ENCODE data around the gene DNASE1. TPM values are rescaled to one million over a fixed set of nuclear protein-coding genes. Genes with fewer than 3 reads are reported as not detected.

The DNASE1 gene
- total RNA-seq, 2 donors from 2014 or later = 19.1 to 25.5 TPM

DNA sequence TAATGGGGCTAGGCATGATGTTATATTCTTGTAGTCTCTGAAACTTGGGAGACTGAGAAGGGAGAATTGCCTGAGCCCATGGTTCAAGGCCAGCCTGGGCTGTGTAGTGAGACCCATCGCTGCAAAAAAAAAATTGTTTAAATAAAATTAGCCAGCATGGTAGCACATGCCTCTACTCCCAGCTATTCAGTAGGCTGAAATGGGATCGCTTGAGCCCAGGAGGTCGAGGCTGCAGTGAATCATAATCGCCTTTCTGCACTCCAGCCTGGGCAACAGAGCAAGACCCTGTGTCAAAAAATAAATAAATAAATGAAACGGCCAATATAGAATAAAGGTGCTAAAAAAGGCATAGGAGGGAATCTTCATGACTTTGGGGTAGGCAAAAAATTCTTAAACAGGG is 29.2 kb upstream of the DNASE1 start:
- no peaks in the 10 kb centered on the region for H3K27me3 Mint-ChIP-seq
- no peaks in the 10 kb centered on the region for H3K36me3 Mint-ChIP-seq
- DNase-seq (ENCODE audit: low spot score) = no peak
- peaks cover 22 to 42% of the 10 kb centered on the region in 2 donors for H3K4me1 Mint-ChIP-seq (ENCODE audit: low read depth in 2 of 2)
- ATAC-seq = no peak
- no peaks in the 10 kb centered on the region for H3K9me3 Mint-ChIP-seq
- peak overlapping the region; percentile 81 for H3K27ac Mint-ChIP-seq
- peak overlapping the region; percentile 59 for H3K4me3 Mint-ChIP-seq

GRCh38 chr16:3625911-3626732 is 28.4 kb upstream of the DNASE1 start:
- Mint-ChIP-seq H3K4me3 (peak overlapping the region; percentile 59), H3K27ac (peak overlapping the region; percentile 81), H3K9me3 (no peaks in the 10 kb centered on the region), H3K4me1 (ENCODE audit: low read depth in 2 of 2) (peaks cover 22 to 41% of the 10 kb centered on the region in 2 donors), H3K36me3 (no peaks in the 10 kb centered on the region), H3K27me3 (no peaks in the 10 kb centered on the region)
- DNase-seq (ENCODE audit: low spot score) = no peak
- ATAC-seq = peak; percentile 85 to 94

GRCh38 chr16:3637371-3637923 is 17.0 kb upstream of the DNASE1 start:
- H3K9me3 Mint-ChIP-seq = no peaks in the 10 kb centered on the region
- H3K4me3 Mint-ChIP-seq = no peak overlapping the region
- peaks cover 12 to 30% of the 10 kb centered on the region in 2 donors for H3K4me1 Mint-ChIP-seq (ENCODE audit: low read depth in 2 of 2)
- ATAC-seq = peak in 1 of 2 donors; percentile 61
- no peak for DNase-seq (ENCODE audit: low spot score)
- peak overlapping the region; percentile 52 to 85 for H3K27ac Mint-ChIP-seq
- no peaks in the 10 kb centered on the region for H3K27me3 Mint-ChIP-seq
- no peaks in the 10 kb centered on the region for H3K36me3 Mint-ChIP-seq

DNA sequence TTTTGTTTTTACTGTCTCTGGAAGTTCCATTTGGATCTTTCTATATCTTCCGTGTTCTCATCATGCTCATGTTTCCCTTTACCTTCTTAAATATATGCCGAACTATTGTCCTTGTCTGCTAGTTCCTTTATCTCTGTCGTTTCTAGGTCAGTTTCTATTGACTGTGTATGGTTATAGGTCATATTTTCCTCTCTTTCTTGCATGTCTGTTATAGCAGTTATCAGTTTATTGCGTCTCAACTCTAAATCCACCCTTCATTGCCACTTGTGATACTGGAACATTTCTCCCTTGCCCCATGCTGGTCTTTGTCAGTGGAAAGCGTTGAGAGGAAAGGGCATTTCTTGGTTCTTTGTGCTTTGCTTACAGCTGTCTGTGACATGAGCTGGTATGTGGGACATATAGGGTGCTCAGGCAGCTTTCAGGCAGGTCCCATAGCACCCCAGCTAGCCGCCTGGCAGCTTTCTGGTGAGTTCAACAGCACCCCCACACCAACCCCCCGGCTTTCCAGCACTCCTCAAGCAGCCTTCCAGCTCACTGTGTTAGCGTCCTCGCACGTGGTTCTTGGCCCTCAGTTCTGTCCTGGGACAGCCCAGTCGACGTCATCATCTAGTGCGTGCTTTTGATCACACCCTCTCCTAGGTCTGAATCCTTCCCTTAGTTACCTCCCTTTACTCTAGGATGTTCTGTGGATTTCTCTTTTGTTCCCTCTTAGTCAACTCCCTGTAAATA is 15.4 kb upstream of the DNASE1 start:
- Mint-ChIP-seq H3K27ac (no peak overlapping the region), H3K4me1 (ENCODE audit: low read depth in 2 of 2) (peaks cover 12 to 26% of the 10 kb centered on the region in 2 donors), H3K36me3 (no peaks in the 10 kb centered on the region), H3K4me3 (no peak overlapping the region), H3K27me3 (no peaks in the 10 kb centered on the region), H3K9me3 (no peaks in the 10 kb centered on the region)
- ATAC-seq = no peak
- no peak for DNase-seq (ENCODE audit: low spot score)

DNA sequence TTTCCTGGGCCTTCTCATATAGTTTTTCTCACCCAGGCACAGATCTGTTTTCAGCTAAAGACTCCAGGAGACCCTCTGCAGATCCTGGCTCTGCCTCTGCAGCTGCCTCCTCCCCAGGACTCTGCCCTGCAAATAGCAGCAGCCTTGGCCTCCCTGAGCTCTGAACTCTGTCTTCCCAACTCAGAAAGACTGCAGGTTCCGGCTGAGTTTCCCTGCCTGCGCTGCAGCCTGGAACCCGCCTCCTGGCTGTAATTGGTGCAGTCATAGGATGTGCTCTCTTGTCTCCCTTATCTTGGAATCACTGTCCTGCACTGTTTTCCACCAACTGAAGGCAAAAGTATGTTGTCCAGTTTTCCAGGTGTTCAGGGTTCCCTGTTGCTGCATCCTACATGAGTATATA is 14.3 kb upstream of the DNASE1 start:
- ATAC-seq (no peak), DNase-seq (ENCODE audit: low spot score) (no peak)
- Mint-ChIP-seq H3K4me3 (no peak overlapping the region), H3K27me3 (no peaks in the 10 kb centered on the region), H3K4me1 (ENCODE audit: low read depth in 2 of 2) (peaks cover 12 to 26% of the 10 kb centered on the region in 2 donors), H3K9me3 (no peaks in the 10 kb centered on the region), H3K36me3 (no peaks in the 10 kb centered on the region), H3K27ac (peak overlapping the region in 1 of 2 donors; percentile 22)

- peak in 1 of 2 donors; percentile 21 for ATAC-seq
- Mint-ChIP-seq H3K4me1 (ENCODE audit: low read depth in 2 of 2) (peaks cover 12 to 25% of the 10 kb centered on the region in 2 donors), H3K9me3 (no peaks in the 10 kb centered on the region), H3K27ac (peak overlapping the region in 1 of 2 donors; percentile 22), H3K4me3 (no peak overlapping the region), H3K27me3 (no peaks in the 10 kb centered on the region), H3K36me3 (no peaks in the 10 kb centered on the region)
- no peak for DNase-seq (ENCODE audit: low spot score)
Measured at GRCh38 chr16:3640632-3641501, 13.6 kb upstream of the DNASE1 start.

- no peak overlapping the region for H3K27ac Mint-ChIP-seq
Measured at GRCh38 chr16:3641801-3642396, 12.6 kb upstream of the DNASE1 start.

GRCh38 chr16:3642397-3643094 is 11.9 kb upstream of the DNASE1 start:
- H3K9me3 Mint-ChIP-seq = no peaks in the 10 kb centered on the region
- ATAC-seq (peak in 1 of 2 donors; percentile 2), DNase-seq (ENCODE audit: low spot score) (no peak)
- H3K27me3 Mint-ChIP-seq = no peaks in the 10 kb centered on the region
- no peak overlapping the region for H3K27ac Mint-ChIP-seq
- H3K4me3 Mint-ChIP-seq = no peak overlapping the region
- peaks cover 5 to 17% of the 10 kb centered on the region in 2 donors for H3K4me1 Mint-ChIP-seq (ENCODE audit: low read depth in 2 of 2)
- H3K36me3 Mint-ChIP-seq = no peaks in the 10 kb centered on the region

More at GRCh38 chr16:3641801-3642396, 12.6 kb upstream of the DNASE1 start:
- H3K36me3 Mint-ChIP-seq = no peaks in the 10 kb centered on the region
- no peaks in the 10 kb centered on the region for H3K9me3 Mint-ChIP-seq
- H3K4me1 Mint-ChIP-seq (ENCODE audit: low read depth in 2 of 2) = peaks cover 11 to 24% of the 10 kb centered on the region in 2 donors
- ATAC-seq (peak in 1 of 2 donors; percentile 13), DNase-seq (ENCODE audit: low spot score) (no peak)
- no peak overlapping the region for H3K4me3 Mint-ChIP-seq
- no peaks in the 10 kb centered on the region for H3K27me3 Mint-ChIP-seq

- no peak for DNase-seq (ENCODE audit: low spot score)
- Mint-ChIP-seq H3K27me3 (no peaks in the 10 kb centered on the region), H3K4me1 (ENCODE audit: low read depth in 2 of 2) (peaks cover 0 to 15% of the 10 kb centered on the region in 2 donors), H3K27ac (no peak overlapping the region), H3K36me3 (no peaks in the 10 kb centered on the region), H3K4me3 (no peak overlapping the region), H3K9me3 (no peaks in the 10 kb centered on the region)
- ATAC-seq = no peak
Measured at GRCh38 chr16:3643095-3643730, 11.3 kb upstream of the DNASE1 start.

DNA sequence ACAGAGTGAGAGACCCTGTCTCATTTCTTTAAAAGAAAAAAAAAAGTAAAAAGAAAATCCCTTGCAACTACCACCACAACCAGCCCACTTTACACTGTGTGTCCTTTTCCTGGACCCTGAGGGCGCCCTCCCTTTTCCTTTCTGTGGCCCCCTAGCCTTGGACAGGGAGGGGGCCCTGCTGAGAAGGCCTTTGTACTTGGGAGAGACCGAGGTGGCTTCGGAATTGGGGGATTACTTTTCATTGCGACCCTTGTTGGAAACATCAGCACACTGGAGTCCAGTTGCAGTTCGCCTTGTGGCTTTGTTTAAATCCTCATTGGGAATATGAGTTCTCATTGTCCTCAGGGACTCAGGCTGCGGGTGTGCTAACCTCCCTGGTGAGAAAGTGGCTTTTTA is 9.4 kb upstream of the DNASE1 start:
- H3K9me3 Mint-ChIP-seq = no peaks in the 10 kb centered on the region
- DNase-seq (ENCODE audit: low spot score) = no peak
- ATAC-seq = no peak
- no peak overlapping the region for H3K27ac Mint-ChIP-seq
- no peaks in the 10 kb centered on the region for H3K36me3 Mint-ChIP-seq
- no peak overlapping the region for H3K4me3 Mint-ChIP-seq
- H3K4me1 Mint-ChIP-seq (ENCODE audit: low read depth in 2 of 2) = peaks cover 0 to 6% of the 10 kb centered on the region in 2 donors
- no peaks in the 10 kb centered on the region for H3K27me3 Mint-ChIP-seq

GRCh38 chr16:3645504-3646347 is 8.8 kb upstream of the DNASE1 start:
- H3K36me3 Mint-ChIP-seq = no peaks in the 10 kb centered on the region
- peaks cover 0 to 4% of the 10 kb centered on the region in 2 donors for H3K4me1 Mint-ChIP-seq (ENCODE audit: low read depth in 2 of 2)
- H3K27ac Mint-ChIP-seq = no peak overlapping the region
- no peaks in the 10 kb centered on the region for H3K9me3 Mint-ChIP-seq
- ATAC-seq (no peak), DNase-seq (ENCODE audit: low spot score) (peak; percentile 52)
- H3K4me3 Mint-ChIP-seq = no peak overlapping the region
- no peaks in the 10 kb centered on the region for H3K27me3 Mint-ChIP-seq
